WTC11 (cell line): ENCODE results near the gene TRABD. TPM values are rescaled to one million over a fixed set of nuclear protein-coding genes. Genes with fewer than 3 reads are reported as not detected.

Experiments used
- ATAC-seq: fragments of 200-7000 bp; cut with Tn5 transposase; 2 replicates; pipeline ENCODE4 v1.10.0; 2021; ENCODE audit warnings: mild to moderate bottlenecking, moderate library complexity
- CTCF ChIA-PET: fragments of 300-600 bp; sonication (Branson Sonifier 250); formaldehyde crosslinking; loops from one replicate; lab custom pipeline; 2021; ENCODE audit warnings: antibody characterized with exemption; lab: Charles Lee
- POLR2A ChIA-PET: fragments of 350-600 bp; sonication (Branson Sonifier 250); formaldehyde crosslinking; loops from one replicate; lab custom pipeline; 2021; ENCODE audit warnings: antibody characterized with exemption; lab: Charles Lee
- DNase-seq: peaks from one replicate; pipeline ENCODE4 v3.0.0; 2021; ENCODE audit warnings: low spot score
- H3K27ac Mint-ChIP-seq: 2 replicates; pipeline ENCODE4 v1.8.0; 2021; ENCODE audit warnings: mixed read lengths
- H3K27me3 Mint-ChIP-seq: 2 replicates; pipeline ENCODE4 v1.8.0; 2021; ENCODE audit warnings: low read depth, mild to moderate bottlenecking, moderate library complexity, mixed read lengths
- H3K36me3 Mint-ChIP-seq: 2 replicates; pipeline ENCODE4 v1.8.0; 2021; ENCODE audit warnings: mixed read lengths
- H3K4me1 Mint-ChIP-seq: 2 replicates; pipeline ENCODE4 v1.8.0; 2022; ENCODE audit warnings: mixed read lengths
- H3K4me3 Mint-ChIP-seq: 2 replicates; pipeline ENCODE4 v1.8.0; 2021; ENCODE audit warnings: mild to moderate bottlenecking, moderate library complexity, mixed read lengths
- H3K9me3 Mint-ChIP-seq: 2 replicates; pipeline ENCODE4 v1.8.0; 2021; ENCODE audit warnings: mixed read lengths
- ATF3 ChIP-seq: sonication (generic); formaldehyde crosslinking; conservative IDR thresholded peaks from 2 replicates; pipeline ENCODE4 v1.8.1; 2022; ENCODE audit warnings: mild to moderate bottlenecking, missing genetic modification reagents
- ATF6 ChIP-seq: sonication (generic); formaldehyde crosslinking; IDR thresholded peaks from 2 replicates; pipeline ENCODE4 v1.8.1; 2023; ENCODE audit warnings: mild to moderate bottlenecking, missing genetic modification reagents
- E2F4 ChIP-seq: sonication (generic); formaldehyde crosslinking; IDR thresholded peaks from 2 replicates; pipeline ENCODE4 v1.8.1; 2022; ENCODE audit warnings: low read depth, mild to moderate bottlenecking, moderate library complexity, missing genetic modification reagents, borderline replicate concordance
- GRHL2 ChIP-seq: fragments of 250-450 bp; sonication (Bioruptor Pico); IDR thresholded peaks from 2 replicates; pipeline ENCODE4 v1.8.0; 2022; ENCODE audit warnings: mild to moderate bottlenecking, moderate library complexity; ENCODE audit not compliant: insufficient replicate concordance, severe bottlenecking
- MAX ChIP-seq: sonication (generic); formaldehyde crosslinking; IDR thresholded peaks from 2 replicates; pipeline ENCODE4 v1.8.0; 2022; ENCODE audit warnings: mild to moderate bottlenecking, missing genetic modification reagents
- MXD4 ChIP-seq: fragments of 250-450 bp; sonication (Bioruptor Pico); IDR thresholded peaks from 2 replicates; pipeline ENCODE4 v1.8.0; 2021; ENCODE audit warnings: mild to moderate bottlenecking, moderate library complexity, borderline replicate concordance
- MYBL2 ChIP-seq: sonication (generic); formaldehyde crosslinking; IDR thresholded peaks from 2 replicates; pipeline ENCODE4 v1.8.1; 2023; ENCODE audit warnings: mild to moderate bottlenecking, moderate library complexity, missing genetic modification reagents
- NR2C2 ChIP-seq: sonication (generic); formaldehyde crosslinking; IDR thresholded peaks from 2 replicates; pipeline ENCODE4 v1.8.0; 2022; ENCODE audit warnings: mild to moderate bottlenecking, missing genetic modification reagents
- PRRX2 ChIP-seq: fragments of 250-450 bp; sonication (Bioruptor Pico); IDR thresholded peaks from 2 replicates; pipeline ENCODE4 v1.8.0; 2021; ENCODE audit warnings: mild to moderate bottlenecking
- SP1 ChIP-seq: sonication (generic); formaldehyde crosslinking; conservative IDR thresholded peaks from 2 replicates; pipeline ENCODE4 v1.8.1; 2022; ENCODE audit warnings: missing genetic modification reagents
- USF1 ChIP-seq: sonication (generic); formaldehyde crosslinking; IDR thresholded peaks from 2 replicates; pipeline ENCODE4 v1.8.0; 2022; ENCODE audit warnings: mild to moderate bottlenecking, missing genetic modification reagents
- ZBTB21 ChIP-seq: sonication (generic); formaldehyde crosslinking; IDR thresholded peaks from 2 replicates; pipeline ENCODE4 v1.8.1; 2023; ENCODE audit warnings: mild to moderate bottlenecking, missing genetic modification reagents, borderline replicate concordance
- ZNF121 ChIP-seq: sonication (generic); formaldehyde crosslinking; IDR thresholded peaks from 2 replicates; pipeline ENCODE4 v1.8.0; 2023; ENCODE audit warnings: missing genetic modification reagents
- ZNF317 ChIP-seq: sonication (generic); formaldehyde crosslinking; IDR thresholded peaks from 2 replicates; pipeline ENCODE4 v1.8.1; 2023; ENCODE audit warnings: low read depth, mild to moderate bottlenecking, moderate library complexity, missing genetic modification reagents, borderline replicate concordance
- total RNA-seq: library from RNA; stranded (reverse); gene quantifications from 3 replicates; pipeline ENCODE4 v1.2.3, GENCODE V29; 2021
- TF ChIP-seq, protein P1 (sequence below): sonication (generic); formaldehyde crosslinking; IDR thresholded peaks from 2 replicates; pipeline ENCODE4 v1.8.0; 2023; ENCODE audit warnings: mild to moderate bottlenecking, missing genetic modification reagents
- TF ChIP-seq, protein P2 (sequence below): fragments of 250-450 bp; sonication (Bioruptor Pico); IDR thresholded peaks from 2 replicates; pipeline ENCODE4 v1.9.0; 2021; ENCODE audit warnings: moderate library complexity, mild to moderate bottlenecking, inconsistent platforms, borderline replicate concordance
- TF ChIP-seq, protein P3 (sequence below): sonication (generic); formaldehyde crosslinking; IDR thresholded peaks from 2 replicates; pipeline ENCODE4 v1.8.0; 2022; ENCODE audit warnings: missing genetic modification reagents

Gene TRABD
- total RNA-seq, 1 experiment from 2014 or later, result 90.4 TPM

DNA sequence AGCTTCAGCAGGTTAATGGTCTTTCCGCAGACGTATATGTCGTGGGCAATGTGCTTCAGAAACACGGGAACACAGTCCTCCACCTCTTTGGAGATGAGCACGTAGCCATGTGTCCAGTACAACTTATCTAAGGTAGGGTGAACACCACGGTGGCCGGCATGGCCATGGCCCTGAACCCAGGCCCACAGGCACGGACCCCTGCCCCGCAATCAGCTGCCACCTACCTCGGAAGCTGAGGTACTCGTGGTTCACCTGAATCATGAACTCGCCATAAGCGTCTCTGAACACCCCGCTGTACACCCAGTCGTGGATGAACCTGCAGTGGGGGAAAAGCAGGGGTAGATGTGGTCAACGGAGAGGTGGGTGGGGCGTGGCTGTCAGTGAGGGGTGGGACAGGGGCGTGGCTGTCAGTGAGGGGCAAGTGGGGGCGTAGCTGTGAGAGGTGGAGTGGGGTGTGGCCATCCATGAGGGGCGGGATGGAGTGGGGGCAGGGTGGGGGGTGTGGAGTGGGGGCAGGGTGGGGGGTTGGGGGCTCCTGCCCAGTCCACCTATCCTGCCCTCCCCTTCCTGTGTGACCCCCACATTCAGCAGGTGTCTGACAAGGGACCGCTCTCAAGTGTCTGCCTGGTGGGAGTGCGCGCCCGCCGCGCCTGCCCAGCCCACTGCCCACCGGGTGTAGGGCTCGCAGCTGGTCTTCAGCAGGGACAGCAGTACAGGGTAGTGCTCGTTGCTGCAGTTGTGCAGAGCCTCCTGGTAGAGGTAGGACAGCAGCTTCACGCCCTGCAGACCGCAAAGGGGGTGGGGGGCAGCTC, 40.6 kb downstream of the TRABD start:
- DNase-seq (no peak), ATAC-seq (no peak)
- Mint-ChIP-seq H3K27me3 (no peaks in the 10 kb centered on the region), H3K27ac (no peak overlapping the region), H3K9me3 (no peaks in the 10 kb centered on the region), H3K4me1 (no peaks in the 10 kb centered on the region), H3K4me3 (no peak overlapping the region), H3K36me3 (peaks cover 19% of the 10 kb centered on the region)
- ChIA-PET CTCF (interaction anchor here (3.5 kb wide), 1 partner anchor 11 kb away, joined by 15 read pairs; no protein-coding TSS in a partner anchor), POLR2A (no interaction called here)
- TF ChIP-seq, protein P1, sequence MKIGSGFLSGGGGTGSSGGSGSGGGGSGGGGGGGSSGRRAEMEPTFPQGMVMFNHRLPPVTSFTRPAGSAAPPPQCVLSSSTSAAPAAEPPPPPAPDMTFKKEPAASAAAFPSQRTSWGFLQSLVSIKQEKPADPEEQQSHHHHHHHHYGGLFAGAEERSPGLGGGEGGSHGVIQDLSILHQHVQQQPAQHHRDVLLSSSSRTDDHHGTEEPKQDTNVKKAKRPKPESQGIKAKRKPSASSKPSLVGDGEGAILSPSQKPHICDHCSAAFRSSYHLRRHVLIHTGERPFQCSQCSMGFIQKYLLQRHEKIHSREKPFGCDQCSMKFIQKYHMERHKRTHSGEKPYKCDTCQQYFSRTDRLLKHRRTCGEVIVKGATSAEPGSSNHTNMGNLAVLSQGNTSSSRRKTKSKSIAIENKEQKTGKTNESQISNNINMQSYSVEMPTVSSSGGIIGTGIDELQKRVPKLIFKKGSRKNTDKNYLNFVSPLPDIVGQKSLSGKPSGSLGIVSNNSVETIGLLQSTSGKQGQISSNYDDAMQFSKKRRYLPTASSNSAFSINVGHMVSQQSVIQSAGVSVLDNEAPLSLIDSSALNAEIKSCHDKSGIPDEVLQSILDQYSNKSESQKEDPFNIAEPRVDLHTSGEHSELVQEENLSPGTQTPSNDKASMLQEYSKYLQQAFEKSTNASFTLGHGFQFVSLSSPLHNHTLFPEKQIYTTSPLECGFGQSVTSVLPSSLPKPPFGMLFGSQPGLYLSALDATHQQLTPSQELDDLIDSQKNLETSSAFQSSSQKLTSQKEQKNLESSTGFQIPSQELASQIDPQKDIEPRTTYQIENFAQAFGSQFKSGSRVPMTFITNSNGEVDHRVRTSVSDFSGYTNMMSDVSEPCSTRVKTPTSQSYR (CRISPR knock-in tag), result no peak
- no peak for TF ChIP-seq MAX (CRISPR knock-in tag)
- TF ChIP-seq MXD4, result no peak
- no peak for TF ChIP-seq ATF6 (CRISPR knock-in tag)
- TF ChIP-seq PRRX2 (CRISPR knock-in tag), result no peak
- TF ChIP-seq E2F4 (CRISPR knock-in tag), result no peak
- TF ChIP-seq, protein P2, sequence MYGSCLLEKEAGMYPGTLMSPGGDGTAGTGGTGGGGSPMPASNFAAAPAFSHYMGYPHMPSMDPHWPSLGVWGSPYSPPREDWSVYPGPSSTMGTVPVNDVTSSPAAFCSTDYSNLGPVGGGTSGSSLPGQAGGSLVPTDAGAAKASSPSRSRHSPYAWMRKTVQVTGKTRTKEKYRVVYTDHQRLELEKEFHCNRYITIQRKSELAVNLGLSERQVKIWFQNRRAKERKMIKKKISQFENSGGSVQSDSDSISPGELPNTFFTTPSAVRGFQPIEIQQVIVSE, result no peak
- TF ChIP-seq SP1 (CRISPR knock-in tag), result no peak
- no peak for TF ChIP-seq GRHL2 (CRISPR knock-in tag)
- TF ChIP-seq ZNF317 (CRISPR knock-in tag), result no peak
- no peak for TF ChIP-seq ZNF121
- TF ChIP-seq ZBTB21 (CRISPR knock-in tag), result no peak
- TF ChIP-seq USF1 (CRISPR knock-in tag), result no peak

DNA sequence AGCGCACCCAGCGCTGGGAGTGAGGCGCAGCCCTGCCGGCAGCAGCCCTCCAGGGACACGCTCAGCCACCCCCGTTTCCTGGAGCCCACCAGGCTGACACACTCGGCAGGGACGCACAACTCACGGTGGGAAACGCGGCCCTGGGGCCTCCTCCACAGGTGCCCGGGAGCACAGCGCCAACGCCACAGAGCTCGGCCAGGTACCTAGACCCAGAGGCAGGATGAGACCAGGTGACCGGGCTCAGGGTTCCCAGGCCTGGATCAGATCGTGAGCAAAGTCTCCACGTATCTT, 41.1 kb downstream of the TRABD start:
- no peak for TF ChIP-seq MYBL2 (CRISPR knock-in tag)
- TF ChIP-seq ATF3 (CRISPR knock-in tag), result no peak
- TF ChIP-seq NR2C2 (CRISPR knock-in tag), result no peak
- TF ChIP-seq, protein P3, sequence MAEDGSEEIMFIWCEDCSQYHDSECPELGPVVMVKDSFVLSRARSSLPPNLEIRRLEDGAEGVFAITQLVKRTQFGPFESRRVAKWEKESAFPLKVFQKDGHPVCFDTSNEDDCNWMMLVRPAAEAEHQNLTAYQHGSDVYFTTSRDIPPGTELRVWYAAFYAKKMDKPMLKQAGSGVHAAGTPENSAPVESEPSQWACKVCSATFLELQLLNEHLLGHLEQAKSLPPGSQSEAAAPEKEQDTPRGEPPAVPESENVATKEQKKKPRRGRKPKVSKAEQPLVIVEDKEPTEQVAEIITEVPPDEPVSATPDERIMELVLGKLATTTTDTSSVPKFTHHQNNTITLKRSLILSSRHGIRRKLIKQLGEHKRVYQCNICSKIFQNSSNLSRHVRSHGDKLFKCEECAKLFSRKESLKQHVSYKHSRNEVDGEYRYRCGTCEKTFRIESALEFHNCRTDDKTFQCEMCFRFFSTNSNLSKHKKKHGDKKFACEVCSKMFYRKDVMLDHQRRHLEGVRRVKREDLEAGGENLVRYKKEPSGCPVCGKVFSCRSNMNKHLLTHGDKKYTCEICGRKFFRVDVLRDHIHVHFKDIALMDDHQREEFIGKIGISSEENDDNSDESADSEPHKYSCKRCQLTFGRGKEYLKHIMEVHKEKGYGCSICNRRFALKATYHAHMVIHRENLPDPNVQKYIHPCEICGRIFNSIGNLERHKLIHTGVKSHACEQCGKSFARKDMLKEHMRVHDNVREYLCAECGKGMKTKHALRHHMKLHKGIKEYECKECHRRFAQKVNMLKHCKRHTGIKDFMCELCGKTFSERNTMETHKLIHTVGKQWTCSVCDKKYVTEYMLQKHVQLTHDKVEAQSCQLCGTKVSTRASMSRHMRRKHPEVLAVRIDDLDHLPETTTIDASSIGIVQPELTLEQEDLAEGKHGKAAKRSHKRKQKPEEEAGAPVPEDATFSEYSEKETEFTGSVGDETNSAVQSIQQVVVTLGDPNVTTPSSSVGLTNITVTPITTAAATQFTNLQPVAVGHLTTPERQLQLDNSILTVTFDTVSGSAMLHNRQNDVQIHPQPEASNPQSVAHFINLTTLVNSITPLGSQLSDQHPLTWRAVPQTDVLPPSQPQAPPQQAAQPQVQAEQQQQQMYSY (CRISPR knock-in tag), result no peak
- no peaks in the 10 kb centered on the region for H3K27me3 Mint-ChIP-seq
- no peak for ATAC-seq
- no peak for DNase-seq
- H3K36me3 Mint-ChIP-seq, result peaks cover 18% of the 10 kb centered on the region
- POLR2A ChIA-PET, result no interaction called here
- no peak overlapping the region for H3K4me3 Mint-ChIP-seq
- no peaks in the 10 kb centered on the region for H3K4me1 Mint-ChIP-seq
- no peaks in the 10 kb centered on the region for H3K9me3 Mint-ChIP-seq
- no peak overlapping the region for H3K27ac Mint-ChIP-seq
- CTCF ChIA-PET, result interaction anchor here (3.5 kb wide), 1 partner anchor 10 kb away, joined by 15 read pairs; no protein-coding TSS in a partner anchor
